ACC112 (cell line): ENCODE data around the gene MYH7B.

Experiments used
- H2AFZ ChIP-seq: fragments of 200-600 bp; sonication (generic); one replicate; pipeline ENCODE4 v1.6.0; 2017; ENCODE audit warnings: antibody characterized with exemption, low read length; ENCODE audit not compliant: unreplicated experiment
- H3K27ac ChIP-seq: fragments of 200-600 bp; sonication (generic); 2 replicates; pipeline ENCODE4 v1.5.1; 2014; ENCODE audit warnings: low read depth, mild to moderate bottlenecking, antibody characterized with exemption, low read length, moderate library complexity
- H3K27me3 ChIP-seq: fragments of 200-600 bp; sonication (generic); 2 replicates; pipeline ENCODE4 v1.6.1; 2014; ENCODE audit warnings: mild to moderate bottlenecking, antibody characterized with exemption, low read length, moderate library complexity, mixed read lengths; ENCODE audit not compliant: insufficient read depth
- H3K36me3 ChIP-seq: fragments of 200-600 bp; sonication (generic); 2 replicates; pipeline ENCODE4 v1.6.1; 2016; ENCODE audit warnings: mild to moderate bottlenecking, antibody characterized with exemption, low read length, moderate library complexity, mixed read lengths; ENCODE audit not compliant: insufficient read depth
- H3K4me1 ChIP-seq: fragments of 200-600 bp; sonication (generic); one replicate; pipeline ENCODE4 v1.6.1; 2016; ENCODE audit warnings: low read length, mixed read lengths; ENCODE audit not compliant: insufficient read depth, unreplicated experiment, control insufficient read depth
- H3K4me3 ChIP-seq: fragments of 200-600 bp; sonication (generic); 2 replicates; pipeline ENCODE4 v1.5.1; 2014; ENCODE audit warnings: mild to moderate bottlenecking, low read depth, low read length
- H3K79me2 ChIP-seq: fragments of 200-600 bp; sonication (generic); one replicate; pipeline ENCODE4 v1.6.0; 2016; ENCODE audit warnings: low read length; ENCODE audit not compliant: control insufficient read depth, unreplicated experiment, insufficient read depth

MYH7B gene

DNA sequence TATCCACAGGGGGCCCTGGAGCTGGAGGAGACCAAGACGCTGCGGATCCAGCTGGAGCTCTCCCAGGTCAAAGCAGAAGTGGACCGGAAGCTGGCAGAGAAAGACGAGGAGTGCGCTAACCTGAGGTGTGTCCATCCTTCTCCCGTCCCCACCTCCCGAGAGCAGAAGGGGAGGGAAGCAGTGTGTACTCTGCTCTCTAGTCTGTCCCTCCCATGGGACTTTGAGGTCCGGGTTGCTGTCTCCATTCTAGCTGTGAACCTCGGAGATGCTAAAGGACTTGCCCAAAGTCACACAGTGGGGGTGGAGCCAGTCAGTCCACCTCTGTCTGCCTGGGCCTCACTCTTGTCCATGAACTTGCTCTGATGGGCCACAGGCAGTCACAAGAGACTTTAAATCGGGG, 44.1 kb downstream of the MYH7B start:
- H3K36me3 ChIP-seq = peaks cover 10% of the 10 kb centered on the region; the same call in 1 of the 2 replicates

GRCh38 chr20:35000311-35000921, 44.7 kb downstream of the MYH7B start:
- H3K27ac ChIP-seq = no peak overlapping the region
- H3K4me1 ChIP-seq = no peaks in the 10 kb centered on the region
- no peaks in the 10 kb centered on the region for H3K27me3 ChIP-seq
- H2AFZ ChIP-seq = no peak overlapping the region
- no peak overlapping the region for H3K4me3 ChIP-seq
- peaks cover 10% of the 10 kb centered on the region; the same call in 1 of the 2 replicates for H3K36me3 ChIP-seq
- no peaks in the 10 kb centered on the region for H3K79me2 ChIP-seq

More for the DNA sequence above, 44.1 kb downstream of the MYH7B start:
- Histone ChIP-seq H3K4me3 (no peak overlapping the region), H3K27me3 (no peaks in the 10 kb centered on the region), H2AFZ (no peak overlapping the region), H3K4me1 (no peaks in the 10 kb centered on the region), H3K27ac (no peak overlapping the region), H3K79me2 (no peaks in the 10 kb centered on the region)

- Histone ChIP-seq H2AFZ (no peak overlapping the region), H3K4me1 (no peaks in the 10 kb centered on the region), H3K36me3 (peaks cover 10% of the 10 kb centered on the region; the same call in 1 of the 2 replicates)
Measured at GRCh38 chr20:35000922-35001595, 45.4 kb downstream of the MYH7B start.

GRCh38 chr20:35001596-35002362, 46.1 kb downstream of the MYH7B start:
- Histone ChIP-seq H3K27me3 (no peaks in the 10 kb centered on the region), H3K4me3 (no peak overlapping the region), H3K36me3 (peaks cover 14% of the 10 kb centered on the region; the same call in 1 of the 2 replicates), H3K27ac (no peak overlapping the region), H3K4me1 (no peaks in the 10 kb centered on the region), H2AFZ (no peak overlapping the region), H3K79me2 (no peaks in the 10 kb centered on the region)

More at GRCh38 chr20:35000922-35001595, 45.4 kb downstream of the MYH7B start:
- Histone ChIP-seq H3K27ac (no peak overlapping the region), H3K27me3 (no peaks in the 10 kb centered on the region), H3K4me3 (no peak overlapping the region), H3K79me2 (no peaks in the 10 kb centered on the region)

GRCh38 chr20:35002426-35003210, 47.0 kb downstream of the MYH7B start:
- Histone ChIP-seq H2AFZ (no peak overlapping the region), H3K27ac (no peak overlapping the region), H3K4me3 (no peak overlapping the region), H3K79me2 (no peaks in the 10 kb centered on the region), H3K36me3 (peaks cover 20% of the 10 kb centered on the region; the same call in 1 of the 2 replicates), H3K27me3 (no peaks in the 10 kb centered on the region), H3K4me1 (no peaks in the 10 kb centered on the region)

DNA sequence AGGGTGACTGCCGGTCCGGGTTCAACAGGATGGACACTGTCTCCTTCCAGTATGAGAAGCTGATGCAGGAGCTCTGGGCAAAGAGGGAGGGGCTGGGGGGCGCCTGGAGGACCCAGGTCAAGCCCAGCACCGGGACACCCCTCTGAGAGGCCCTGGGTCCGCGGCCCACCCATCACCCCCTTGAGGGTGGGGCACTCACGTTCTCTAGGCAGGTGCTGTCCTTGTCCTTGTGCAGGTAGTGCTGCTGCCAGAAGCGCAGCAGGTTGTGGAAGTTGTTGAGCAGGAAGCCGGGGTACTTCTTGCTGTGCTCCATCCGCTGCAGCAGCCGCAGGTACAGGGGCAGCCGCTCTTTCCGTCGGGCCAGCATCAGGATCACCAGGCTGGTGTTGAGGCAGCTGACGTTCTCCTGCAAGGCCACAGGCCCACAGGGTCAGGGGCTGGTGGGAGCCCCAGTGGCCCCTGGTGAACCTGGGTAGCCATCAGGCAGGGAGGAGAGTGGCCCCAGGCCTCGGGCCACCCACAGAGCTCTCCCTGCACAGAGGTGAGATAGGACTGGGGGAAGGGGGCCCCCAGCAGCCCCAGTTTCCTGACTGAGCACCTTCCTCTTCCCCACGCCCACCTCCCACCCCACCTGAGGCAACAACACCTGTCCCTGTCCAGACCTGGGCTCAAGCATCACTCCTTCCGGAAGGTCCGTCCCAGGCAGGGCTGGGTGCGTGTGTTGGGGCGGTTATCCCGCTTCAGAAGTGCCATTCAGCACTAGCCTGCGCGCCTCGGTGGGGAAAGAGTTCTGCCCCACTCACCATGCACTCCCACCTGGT, 47.8 kb downstream of the MYH7B start:
- Histone ChIP-seq H3K4me1 (no peaks in the 10 kb centered on the region), H2AFZ (no peak overlapping the region), H3K79me2 (no peaks in the 10 kb centered on the region), H3K27ac (no peak overlapping the region), H3K27me3 (no peaks in the 10 kb centered on the region), H3K4me3 (no peak overlapping the region), H3K36me3 (peaks cover 28% of the 10 kb centered on the region; the same call in 1 of the 2 replicates)

GRCh38 chr20:35004051-35004725, 48.5 kb downstream of the MYH7B start:
- Histone ChIP-seq H3K27ac (no peak overlapping the region), H3K4me3 (no peak overlapping the region), H3K4me1 (no peaks in the 10 kb centered on the region), H2AFZ (no peak overlapping the region), H3K79me2 (no peaks in the 10 kb centered on the region), H3K36me3 (peaks cover 35% of the 10 kb centered on the region; the same call in 1 of the 2 replicates), H3K27me3 (no peaks in the 10 kb centered on the region)

GRCh38 chr20:35004749-35005462, 49.2 kb downstream of the MYH7B start:
- Histone ChIP-seq H3K27ac (no peak overlapping the region), H3K27me3 (no peaks in the 10 kb centered on the region), H2AFZ (no peak overlapping the region), H3K36me3 (peaks cover 41% of the 10 kb centered on the region; the same call in 1 of the 2 replicates), H3K4me3 (no peak overlapping the region), H3K79me2 (no peaks in the 10 kb centered on the region), H3K4me1 (no peaks in the 10 kb centered on the region)
